ENCODE data around the gene PGF. TPM values are rescaled to one million over a fixed set of nuclear protein-coding genes. Genes with fewer than 3 reads are reported as not detected.

The PGF gene
- total RNA-seq, 1 experiment from 2014 or later: 9.1 TPM

- no peaks in the 10 kb centered on the region for H3K9me3 ChIP-seq
- peaks cover 88% of the 10 kb centered on the region for H3K36me3 Mint-ChIP-seq (ENCODE audit: insufficient read depth, unreplicated experiment)
- no peak overlapping the region for H3K4me3 Mint-ChIP-seq (ENCODE audit: unreplicated experiment)
- H3K9me3 Mint-ChIP-seq (ENCODE audit: unreplicated experiment): no peaks in the 10 kb centered on the region
- H3K4me3 ChIP-seq (ENCODE audit: low read depth, low read length): no peak overlapping the region
- no peaks in the 10 kb centered on the region for H3K27me3 ChIP-seq (replicated peaks; ENCODE audit: control insufficient read depth, insufficient read depth, low read length)
- no peak overlapping the region for H3K27ac Mint-ChIP-seq (ENCODE audit: unreplicated experiment)
- peaks cover 6% of the 10 kb centered on the region for H3K4me1 Mint-ChIP-seq (ENCODE audit: low read depth, unreplicated experiment)
- no TSS peak for BruUV-seq (replicated peaks)
- no peak for DNase-seq
- no peaks in the 10 kb centered on the region for H3K36me3 ChIP-seq (ENCODE audit: control insufficient read depth, insufficient read depth, low read length)
- peaks cover 12% of the 10 kb centered on the region for H3K4me1 ChIP-seq
- intact Hi-C loops (cut with micrococcal nuclease; ENCODE audit: unreplicated experiment): no loop called here
- POLR2A ChIA-PET: no interaction called here
- CTCF ChIA-PET: interaction anchor here (0.7 to 1.9 kb wide), 2 partner anchors 12 to 33 kb away, joined by 4 to 8 read pairs; no protein-coding TSS in a partner anchor
- TF ChIP-seq CTCF (IDR thresholded peaks at IDR 0.05; ENCODE audit: insufficient read depth in 1 of 2, low read depth in 1 of 2, low read length in 1 of 2, severe bottlenecking in 1 of 2, unreplicated experiment in 1 of 2): no peak
- H3K27me3 Mint-ChIP-seq (ENCODE audit: insufficient read depth, unreplicated experiment): no peaks in the 10 kb centered on the region
These were observed 61.7 kb downstream of the PGF start for GRCh38 chr14:74893614-74894091.

GRCh38 chr14:74892745-74893144 lies 62.7 kb downstream of the PGF start:
- no peak overlapping the region for H3K27ac Mint-ChIP-seq (ENCODE audit: unreplicated experiment)
- H3K36me3 Mint-ChIP-seq (ENCODE audit: insufficient read depth, unreplicated experiment): peaks cover 90% of the 10 kb centered on the region
- Histone ChIP-seq H3K36me3 (ENCODE audit: control insufficient read depth, insufficient read depth, low read length) (no peaks in the 10 kb centered on the region), H3K4me3 (ENCODE audit: low read depth, low read length) (no peak overlapping the region), H3K27me3 (replicated peaks; ENCODE audit: control insufficient read depth, insufficient read depth, low read length) (no peaks in the 10 kb centered on the region), H3K9me3 (no peaks in the 10 kb centered on the region), H3K4me1 (peaks cover 16% of the 10 kb centered on the region)
- ChIA-PET POLR2A (no interaction called here), CTCF (interaction anchor here (0.7 to 1.9 kb wide), 3 partner anchors 13 to 34 kb away, joined by 3 to 8 read pairs (median 4); no protein-coding TSS in a partner anchor)
- no peaks in the 10 kb centered on the region for H3K9me3 Mint-ChIP-seq (ENCODE audit: unreplicated experiment)
- H3K4me1 Mint-ChIP-seq (ENCODE audit: low read depth, unreplicated experiment): peaks cover 15% of the 10 kb centered on the region
- no peaks in the 10 kb centered on the region for H3K27me3 Mint-ChIP-seq (ENCODE audit: insufficient read depth, unreplicated experiment)
- H3K4me3 Mint-ChIP-seq (ENCODE audit: unreplicated experiment): no peak overlapping the region
- no peak for DNase-seq
- no TSS peak for BruUV-seq (replicated peaks)
- intact Hi-C loops (cut with micrococcal nuclease; ENCODE audit: unreplicated experiment): no loop called here
- no peak for TF ChIP-seq CTCF (IDR thresholded peaks at IDR 0.05; ENCODE audit: insufficient read depth in 1 of 2, low read depth in 1 of 2, low read length in 1 of 2, severe bottlenecking in 1 of 2, unreplicated experiment in 1 of 2)

- Mint-ChIP-seq H3K4me1 (ENCODE audit: low read depth, unreplicated experiment) (peaks cover 16% of the 10 kb centered on the region), H3K36me3 (ENCODE audit: insufficient read depth, unreplicated experiment) (peaks cover 81% of the 10 kb centered on the region), H3K9me3 (ENCODE audit: unreplicated experiment) (no peaks in the 10 kb centered on the region), H3K27me3 (ENCODE audit: insufficient read depth, unreplicated experiment) (no peaks in the 10 kb centered on the region), H3K4me3 (ENCODE audit: unreplicated experiment) (no peak overlapping the region), H3K27ac (ENCODE audit: unreplicated experiment) (no peak overlapping the region)
- DNase-seq: no peak
- Histone ChIP-seq H3K9me3 (no peaks in the 10 kb centered on the region), H3K4me3 (ENCODE audit: low read depth, low read length) (no peak overlapping the region), H3K4me1 (peaks cover 17% of the 10 kb centered on the region), H3K27me3 (replicated peaks; ENCODE audit: control insufficient read depth, insufficient read depth, low read length) (no peaks in the 10 kb centered on the region), H3K36me3 (ENCODE audit: control insufficient read depth, insufficient read depth, low read length) (no peaks in the 10 kb centered on the region)
- POLR2A ChIA-PET: no interaction called here
- BruUV-seq (replicated peaks): no TSS peak
- TF ChIP-seq CTCF (IDR thresholded peaks at IDR 0.05; ENCODE audit: insufficient read depth in 1 of 2, low read depth in 1 of 2, low read length in 1 of 2, severe bottlenecking in 1 of 2, unreplicated experiment in 1 of 2): no peak
- CTCF ChIA-PET: no interaction called here
- intact Hi-C loops (cut with micrococcal nuclease; ENCODE audit: unreplicated experiment): no loop called here
These were observed 63.5 kb downstream of the PGF start for GRCh38 chr14:74891870-74892269.

Other genes with a start within 250 kb of the PGF start
- gene AREL1, start 242.5 kb downstream of the PGF start, total RNA-seq (2022): 38.0 and 41.5 TPM in 2 replicates
- 58.3 and 62.5 TPM in 2 replicates for gene FCF1, start 242.5 kb downstream of the PGF start, total RNA-seq (2022)
- 64.4 and 65.0 TPM in 2 replicates for gene YLPM1, start 192.3 kb downstream of the PGF start, total RNA-seq (2022)
- gene PROX2, start 79.5 kb downstream of the PGF start, total RNA-seq (2022): not detected in 2 replicates
- 81.4 and 88.1 TPM in 2 replicates for gene DLST, start 73.7 kb downstream of the PGF start, total RNA-seq (2022)
- 6.8 and 9.8 TPM in 2 replicates for gene RPS6KL1, start 32.3 kb downstream of the PGF start, total RNA-seq (2022)
- 48.8 and 54.4 TPM in 2 replicates for gene EIF2B2, start 47.3 kb upstream of the PGF start, total RNA-seq (2022)
- 23.2 and 24.5 TPM in 2 replicates for gene MLH3, start 95.9 kb upstream of the PGF start, total RNA-seq (2022)
- 16.0 and 21.3 TPM in 2 replicates for gene ACYP1, start 108.4 kb upstream of the PGF start, total RNA-seq (2022)
- gene ZC2HC1C, start 114.0 kb upstream of the PGF start, total RNA-seq (2022): 2.5 and 3.8 TPM in 2 replicates
- 64.0 and 69.2 TPM in 2 replicates for gene NEK9, start 171.5 kb upstream of the PGF start, total RNA-seq (2022)
- gene TMED10, start 221.0 kb upstream of the PGF start, total RNA-seq (2022): 236 and 255 TPM in 2 replicates